RWPE1 (cell line): ENCODE data around the gene GJC2.

Source experiments
- CTCF ChIA-PET: fragments of 350-600 bp; sonication (Branson Sonifier 250); formaldehyde crosslinking; extraction: SDS; loops from one replicate; lab custom pipeline; 2021; lab: Yijun Ruan, JAX
- POLR2A ChIA-PET: fragments of 400-600 bp; formaldehyde crosslinking; extraction: SDS; loops from one replicate; lab custom pipeline; 2020; ENCODE audit warnings: antibody characterized with exemption; ENCODE audit not compliant: low non-redundant PET; lab: Yijun Ruan, JAX
- DNase-seq: peaks from one replicate; pipeline ENCODE4 v3.0.0; 2012; ENCODE audit warnings: low spot score
- H3K27ac ChIP-seq: fragments of 450-650 bp; 2 replicates; pipeline ENCODE4 v1.5.1; 2017
- TF ChIP-seq, protein P1 (sequence below): fragments of 450-650 bp; conservative IDR thresholded peaks from 2 replicates; pipeline ENCODE4 v1.5.1; 2017; ENCODE audit warnings: low read depth, mild to moderate bottlenecking

The GJC2 gene

DNA sequence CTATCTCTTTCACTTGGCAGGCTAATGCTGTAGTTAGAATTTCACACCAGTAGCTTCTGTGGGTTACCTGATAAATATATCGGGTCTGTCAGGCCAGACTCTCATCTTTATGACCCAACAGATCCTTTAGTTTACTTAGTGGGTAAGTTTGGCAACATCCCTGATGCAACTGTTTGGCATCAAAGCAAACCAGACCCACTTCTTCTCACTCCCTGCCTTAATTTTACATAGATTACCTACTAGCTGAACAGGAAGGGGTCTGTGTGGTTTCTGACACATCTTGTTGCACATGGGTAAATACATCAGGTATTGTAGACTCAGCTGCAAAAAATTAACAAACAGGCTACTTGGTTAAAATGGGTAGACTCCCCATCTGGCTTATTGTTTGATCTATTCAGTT, 12.8 kb upstream of the GJC2 start:
- no peak overlapping the region for H3K27ac ChIP-seq
- no peak for DNase-seq
- TF ChIP-seq, protein P1, sequence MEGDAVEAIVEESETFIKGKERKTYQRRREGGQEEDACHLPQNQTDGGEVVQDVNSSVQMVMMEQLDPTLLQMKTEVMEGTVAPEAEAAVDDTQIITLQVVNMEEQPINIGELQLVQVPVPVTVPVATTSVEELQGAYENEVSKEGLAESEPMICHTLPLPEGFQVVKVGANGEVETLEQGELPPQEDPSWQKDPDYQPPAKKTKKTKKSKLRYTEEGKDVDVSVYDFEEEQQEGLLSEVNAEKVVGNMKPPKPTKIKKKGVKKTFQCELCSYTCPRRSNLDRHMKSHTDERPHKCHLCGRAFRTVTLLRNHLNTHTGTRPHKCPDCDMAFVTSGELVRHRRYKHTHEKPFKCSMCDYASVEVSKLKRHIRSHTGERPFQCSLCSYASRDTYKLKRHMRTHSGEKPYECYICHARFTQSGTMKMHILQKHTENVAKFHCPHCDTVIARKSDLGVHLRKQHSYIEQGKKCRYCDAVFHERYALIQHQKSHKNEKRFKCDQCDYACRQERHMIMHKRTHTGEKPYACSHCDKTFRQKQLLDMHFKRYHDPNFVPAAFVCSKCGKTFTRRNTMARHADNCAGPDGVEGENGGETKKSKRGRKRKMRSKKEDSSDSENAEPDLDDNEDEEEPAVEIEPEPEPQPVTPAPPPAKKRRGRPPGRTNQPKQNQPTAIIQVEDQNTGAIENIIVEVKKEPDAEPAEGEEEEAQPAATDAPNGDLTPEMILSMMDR: no peak
- CTCF ChIA-PET: no interaction called here
- POLR2A ChIA-PET: interaction anchor here (0.7 kb wide), 1 partner anchor 320 kb away, joined by 3 read pairs; no protein-coding TSS in a partner anchor

DNA sequence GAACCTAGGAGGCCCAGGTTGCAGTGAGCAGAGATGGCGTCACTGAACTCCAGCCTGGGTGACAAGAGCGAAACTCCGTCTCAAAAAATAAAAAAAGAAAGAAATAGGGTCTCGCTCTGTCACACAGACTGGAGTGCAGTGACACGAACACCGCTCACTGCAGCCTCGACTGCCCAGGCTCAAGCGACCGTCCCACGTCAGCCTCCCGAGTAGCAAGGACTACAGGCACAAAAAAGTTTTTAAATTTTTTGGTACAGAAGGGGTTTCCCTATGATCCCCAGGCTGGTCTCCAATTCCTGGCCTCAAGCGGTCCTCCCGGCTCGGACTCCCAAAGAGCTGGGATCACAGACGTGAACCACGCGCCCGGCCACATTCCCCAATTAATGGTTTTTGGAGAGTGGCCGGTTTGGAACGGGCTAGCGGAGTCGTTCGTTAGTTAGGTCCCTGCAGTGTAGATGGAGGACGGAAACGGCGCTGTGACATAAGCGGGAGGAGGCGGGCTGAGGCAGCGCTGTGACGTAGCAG, 10.3 kb upstream of the GJC2 start:
- no peak for DNase-seq
- CTCF ChIA-PET: no interaction called here
- TF ChIP-seq, protein P1: no peak
- H3K27ac ChIP-seq: peak overlapping the region; percentile 100
- POLR2A ChIA-PET: interaction anchor here (0.6 kb wide), 1 partner anchor 14 kb away, joined by 3 read pairs; no protein-coding TSS in a partner anchor

DNA sequence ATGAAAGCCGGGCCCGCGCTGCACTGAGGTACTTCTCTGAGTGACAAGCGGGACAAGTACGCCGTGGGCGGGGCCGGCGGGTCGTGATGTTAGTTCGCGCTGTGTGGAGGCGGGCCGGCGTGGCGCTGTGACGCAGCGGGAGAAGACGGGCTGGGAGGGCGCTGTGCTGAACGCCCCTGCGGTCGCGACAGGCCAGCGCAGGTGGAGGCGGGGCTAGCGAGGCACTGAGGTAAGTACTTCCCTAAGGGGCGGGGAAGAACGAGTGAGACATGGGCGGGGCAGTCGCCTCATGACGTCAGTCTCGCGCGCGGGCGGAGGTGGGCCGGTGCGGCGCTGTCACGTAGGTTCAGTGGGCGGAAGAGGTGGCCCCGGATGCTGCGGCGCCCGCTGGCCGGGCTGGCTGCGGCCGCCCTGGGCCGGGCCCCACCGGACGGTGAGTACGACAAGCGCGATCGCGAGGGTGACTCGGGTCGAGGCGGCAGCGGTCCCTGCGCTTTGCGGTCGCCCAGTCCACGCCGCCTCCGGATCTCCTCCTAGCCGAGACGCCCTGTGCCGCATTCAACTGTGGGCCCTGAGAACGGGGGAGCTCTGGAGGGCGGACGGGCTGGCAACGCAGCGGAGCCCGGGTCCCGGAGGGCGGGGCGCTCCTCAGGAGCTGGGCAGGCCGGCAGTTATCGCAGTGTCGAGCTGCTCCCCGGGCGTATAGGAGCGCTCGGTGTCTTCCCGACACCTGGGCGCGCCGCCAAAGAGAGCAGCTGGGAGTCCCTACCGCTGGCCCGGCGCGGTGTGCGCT, 9.6 kb upstream of the GJC2 start, which contains the start of gene GUK1:
TSS of gene GUK1 (plus strand) at position 349 of the 793 bp plus-strand sequence. CDS start at position 373, 24 bp downstream.
- DNase-seq: peak; percentile 96
- TF ChIP-seq, protein P1: no peak; the same call in 1 of the 2 replicates
- ChIA-PET CTCF (interaction anchor here (0.6 to 0.9 kb wide), 4 partner anchors 8 to 374 kb away, joined by 3 to 4 read pairs (median 3); partner anchors contain the start of gene IBA57), POLR2A (interaction anchor here (0.6 to 1.1 kb wide), 4 partner anchors 21 to 26 kb away, joined by 3 to 5 read pairs (median 3); no protein-coding TSS in a partner anchor)
- peak within 1 kb of the TSS; percentile 100 for H3K27ac ChIP-seq

GRCh38 chr1:228140724-228141225, 9.0 kb upstream of the GJC2 start:
- no peak for DNase-seq
- H3K27ac ChIP-seq: peak overlapping the region; percentile 100
- POLR2A ChIA-PET: interaction anchor here (0.6 to 1.1 kb wide), 4 partner anchors 20 to 26 kb away, joined by 3 to 5 read pairs (median 3); no protein-coding TSS in a partner anchor
- CTCF ChIA-PET: interaction anchor here (0.6 to 0.9 kb wide), 4 partner anchors 7 to 373 kb away, joined by 3 to 4 read pairs (median 3); partner anchors contain the start of gene IBA57
- TF ChIP-seq, protein P1: no peak

DNA sequence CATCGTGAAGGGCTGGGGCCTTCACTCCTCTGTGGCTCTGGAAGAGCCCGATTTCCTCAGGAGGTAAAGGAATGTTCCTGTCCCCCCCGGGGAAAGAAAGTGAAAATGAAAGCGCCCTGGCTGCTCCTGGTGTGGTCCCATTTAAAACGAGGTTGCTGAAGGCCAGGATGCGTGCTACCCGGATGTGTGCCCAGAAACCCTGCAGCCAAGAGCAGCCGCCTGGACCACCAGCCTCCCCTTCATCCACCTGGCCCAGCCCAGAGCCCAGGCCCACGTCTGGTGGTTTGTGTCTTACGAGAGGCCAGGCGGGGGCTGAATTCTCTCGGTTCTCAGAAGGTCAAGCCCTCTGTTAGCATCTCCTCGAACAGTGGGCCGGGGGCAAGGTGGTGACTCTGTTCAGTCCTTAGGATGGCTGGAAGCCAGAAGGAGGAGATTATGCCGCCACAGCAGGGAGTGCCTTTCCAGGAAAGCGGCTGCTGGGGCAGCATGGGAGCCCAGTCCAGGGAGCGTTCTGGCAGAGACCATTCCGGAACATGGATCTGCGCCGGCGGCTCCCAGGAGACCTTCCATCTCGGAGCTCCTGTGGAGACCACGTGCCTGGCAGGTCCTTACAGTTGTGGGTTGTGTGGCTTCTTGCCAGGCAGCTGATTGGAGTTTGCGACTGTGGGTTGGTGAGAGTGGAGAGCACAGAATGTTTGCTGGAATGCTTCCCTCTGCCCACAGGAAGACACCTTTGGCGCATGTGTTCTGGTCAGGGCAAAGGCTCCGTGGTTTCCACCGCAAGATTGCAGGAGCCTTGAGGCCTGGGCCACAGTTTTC, 8.3 kb upstream of the GJC2 start:
- H3K27ac ChIP-seq: peak overlapping the region; percentile 100
- ChIA-PET CTCF (no interaction called here), POLR2A (no interaction called here)
- TF ChIP-seq, protein P1: no peak
- DNase-seq: peak; percentile 55
